Common myeloid progenitor, CD34-positive (primary cell): ENCODE data around the gene NLGN4X.
"Not testable (repeated sequence)": the region's sequence is repeated elsewhere in the genome, so short reads cannot be mapped to it uniquely, and the experiment has no call there.

Experiments used
- CTCF ChIA-PET: fragments of 350-600 bp; sonication (Branson Sonifier 250); formaldehyde crosslinking; loops from one replicate; lab custom pipeline; 2021; ENCODE audit warnings: antibody characterized with exemption; lab: Charles Lee
- POLR2A ChIA-PET: fragments of 350-600 bp; sonication (Branson Sonifier 250); formaldehyde crosslinking; loops from one replicate; lab custom pipeline; 2021; ENCODE audit warnings: antibody characterized with exemption; lab: Charles Lee
- DNase-seq, 3 donors: peaks; one replicate each; pipeline versions ENCODE4 v3.0.0 to v3.0.0-alpha.2; 2013
- H3K27ac ChIP-seq, 2 experiments: 1 replicate in 1 of 2; 2 replicates in 1 of 2; pipeline ENCODE4 v1.7.0; 2013; ENCODE audit warnings: inconsistent platforms in 2 of 2, low read length in 2 of 2, mild to moderate bottlenecking in 2 of 2, low read depth in 1 of 2, moderate library complexity in 1 of 2; ENCODE audit not compliant: severe bottlenecking in 2 of 2, insufficient read depth in 1 of 2, poor library complexity in 1 of 2
- H3K27me3 ChIP-seq, 5 experiments: replicated peaks in 2 of 5; 1 replicate in 3 of 5; 2 replicates in 2 of 5; pipeline versions ENCODE4 v1.6.1 to v1.7.0; 2013; ENCODE audit warnings: low read length in 4 of 5, mild to moderate bottlenecking in 2 of 5, moderate library complexity in 2 of 5, inconsistent platforms in 1 of 5; ENCODE audit not compliant: insufficient read depth in 5 of 5, control insufficient read depth in 4 of 5
- H3K36me3 ChIP-seq, 4 experiments: 1 replicate in 2 of 4; 2 replicates in 2 of 4; pipeline versions ENCODE4 v1.6.1 to v1.7.0; 2013; ENCODE audit warnings: low read length in 3 of 4, control low read depth in 1 of 4, mild to moderate bottlenecking in 1 of 4; ENCODE audit not compliant: control insufficient read depth in 4 of 4, insufficient read depth in 4 of 4
- H3K4me1 ChIP-seq, 4 experiments: 1 replicate in 3 of 4; 2 replicates in 1 of 4; pipeline versions ENCODE4 v1.6.1 to v1.7.1; 2013; ENCODE audit warnings: low read length in 3 of 4, mild to moderate bottlenecking in 3 of 4, control low read depth in 1 of 4, inconsistent platforms in 1 of 4, moderate library complexity in 1 of 4; ENCODE audit not compliant: control insufficient read depth in 4 of 4, insufficient read depth in 4 of 4; ENCODE audit errors: control extremely low read depth in 1 of 4
- H3K4me3 ChIP-seq, 7 experiments: 1 replicate in 4 of 7; 2 replicates in 3 of 7; pipeline versions ENCODE4 v1.5.1 to v1.7.0; 2013; ENCODE audit warnings: mild to moderate bottlenecking in 7 of 7, low read length in 6 of 7, moderate library complexity in 6 of 7, inconsistent platforms in 2 of 7, low read depth in 2 of 7, control low read depth in 1 of 7; ENCODE audit not compliant: insufficient read depth in 4 of 7, control insufficient read depth in 1 of 7; ENCODE audit errors: extremely low read depth in 1 of 7
- H3K9me3 ChIP-seq, 5 experiments: 1 replicate in 4 of 5; 2 replicates in 1 of 5; pipeline versions ENCODE4 v1.6.1 to v1.7.1; 2013; ENCODE audit warnings: low read length in 4 of 5, mild to moderate bottlenecking in 2 of 5, inconsistent platforms in 1 of 5, low read depth in 1 of 5, moderate library complexity in 1 of 5; ENCODE audit not compliant: control insufficient read depth in 4 of 5, insufficient read depth in 2 of 5; ENCODE audit errors: control extremely low read depth in 1 of 5
- WGBS: methylation state at CpG from one replicate; pipeline ENCODE4 v1.1.5; 2013; ENCODE audit not compliant: insufficient coverage; 5-methylcytosine and 5-hydroxymethylcytosine counted together

The NLGN4X gene

DNA sequence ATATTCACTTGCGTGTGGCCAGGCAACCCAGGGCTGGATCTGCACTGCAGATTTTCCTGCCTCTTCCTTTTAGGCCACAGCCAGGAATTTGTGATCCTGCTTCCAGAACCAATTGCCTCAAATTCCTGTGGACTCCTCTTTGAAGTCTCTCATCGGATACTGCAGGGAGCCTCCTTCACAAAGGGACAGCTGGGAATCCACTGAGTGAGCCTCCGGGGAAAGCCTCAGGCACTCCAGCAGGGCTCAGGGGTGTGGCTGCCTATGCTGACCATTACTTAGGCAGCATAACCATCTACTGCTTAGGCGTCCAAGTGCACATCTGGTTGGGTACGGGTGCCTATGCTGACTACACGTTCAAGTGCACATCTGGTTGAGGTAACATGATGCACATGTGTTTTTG is 321.5 kb downstream of the NLGN4X start:
- Histone ChIP-seq H3K4me3 (no peak overlapping the region), H3K27me3 (no peaks in the 10 kb centered on the region), H3K4me1 (no peaks in the 10 kb centered on the region), H3K36me3 (no peaks in the 10 kb centered on the region), H3K27ac (no peak overlapping the region), H3K9me3 (peaks cover 0 to 4% (median 0%) of the 10 kb centered on the region in 5 experiments)
- ChIA-PET CTCF (no interaction called here), POLR2A (no interaction called here)
- DNase-seq, result no peak
- WGBS, result 61% methylated on average over 5 of the region's 6 CpGs

GRCh38 chrX:5903586-5904190 is 325.0 kb downstream of the NLGN4X start:
- H3K4me1 ChIP-seq, H3K27me3 ChIP-seq, H3K36me3 ChIP-seq, H3K9me3 ChIP-seq, CTCF ChIA-PET, POLR2A ChIA-PET, H3K27ac ChIP-seq, H3K4me3 ChIP-seq, DNase-seq: not testable (repeated sequence)
- WGBS, result 82% methylated on average over 9 of the region's 18 CpGs

DNA sequence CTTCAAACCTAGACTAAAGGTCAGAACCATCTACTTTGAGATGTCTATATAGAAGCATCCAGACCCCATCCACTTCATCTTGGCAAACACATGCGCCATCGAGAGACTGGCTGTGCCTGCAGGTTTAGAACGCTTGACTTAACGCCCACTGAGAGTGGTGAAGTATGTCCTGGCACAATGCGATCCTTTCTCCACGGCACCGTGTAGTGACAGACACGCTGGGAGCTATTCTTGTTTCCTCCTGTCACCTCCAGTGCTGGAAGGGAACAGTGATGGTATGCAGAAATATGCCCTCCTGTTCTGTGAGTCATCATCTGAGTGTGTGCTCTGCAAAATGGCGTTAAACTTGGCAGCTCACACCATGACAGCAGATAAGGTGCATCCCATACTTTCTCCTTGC is 330.2 kb downstream of the NLGN4X start:
- 95% methylated on average over 6 of the region's 9 CpGs for WGBS
- H3K27me3 ChIP-seq, result no peaks in the 10 kb centered on the region

DNA sequence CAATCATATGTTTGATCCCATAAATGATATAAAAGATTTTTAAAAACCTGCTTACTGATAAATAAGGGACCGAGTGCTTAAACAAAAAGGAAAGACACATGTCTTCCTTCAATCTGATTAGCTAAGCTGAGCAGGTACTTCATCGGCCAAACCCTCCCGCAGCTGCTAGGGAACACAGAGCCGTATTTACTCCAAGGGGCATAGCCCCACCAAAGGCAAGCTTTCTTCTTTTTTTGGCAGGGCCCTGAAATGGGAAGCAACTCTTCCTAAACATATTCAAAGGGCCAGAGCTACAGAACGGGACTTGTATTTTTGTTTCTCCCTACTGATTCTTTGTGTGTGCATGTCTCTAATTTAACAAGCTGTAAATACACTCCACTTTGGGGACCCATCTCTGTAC is 337.3 kb downstream of the NLGN4X start:
- no peaks in the 10 kb centered on the region for H3K9me3 ChIP-seq
- H3K4me3 ChIP-seq, result no peak overlapping the region
- no peak for DNase-seq
- CTCF ChIA-PET, result no interaction called here
- no peaks in the 10 kb centered on the region for H3K27me3 ChIP-seq
- H3K27ac ChIP-seq, result no peak overlapping the region
- H3K4me1 ChIP-seq, result no peaks in the 10 kb centered on the region
- 95% methylated on average over 5 of the region's 5 CpGs for whole genome bisulfite sequencing
- POLR2A ChIA-PET, result no interaction called here
- H3K36me3 ChIP-seq, result no peaks in the 10 kb centered on the region

More for the DNA sequence above, 330.2 kb downstream of the NLGN4X start:
- H3K9me3 ChIP-seq, result no peaks in the 10 kb centered on the region
- H3K4me1 ChIP-seq, result no peaks in the 10 kb centered on the region
- H3K27ac ChIP-seq, result no peak overlapping the region
- H3K4me3 ChIP-seq, result no peak overlapping the region
- ChIA-PET POLR2A (no interaction called here), CTCF (no interaction called here)
- no peaks in the 10 kb centered on the region for H3K36me3 ChIP-seq
- DNase-seq, result no peak

DNA sequence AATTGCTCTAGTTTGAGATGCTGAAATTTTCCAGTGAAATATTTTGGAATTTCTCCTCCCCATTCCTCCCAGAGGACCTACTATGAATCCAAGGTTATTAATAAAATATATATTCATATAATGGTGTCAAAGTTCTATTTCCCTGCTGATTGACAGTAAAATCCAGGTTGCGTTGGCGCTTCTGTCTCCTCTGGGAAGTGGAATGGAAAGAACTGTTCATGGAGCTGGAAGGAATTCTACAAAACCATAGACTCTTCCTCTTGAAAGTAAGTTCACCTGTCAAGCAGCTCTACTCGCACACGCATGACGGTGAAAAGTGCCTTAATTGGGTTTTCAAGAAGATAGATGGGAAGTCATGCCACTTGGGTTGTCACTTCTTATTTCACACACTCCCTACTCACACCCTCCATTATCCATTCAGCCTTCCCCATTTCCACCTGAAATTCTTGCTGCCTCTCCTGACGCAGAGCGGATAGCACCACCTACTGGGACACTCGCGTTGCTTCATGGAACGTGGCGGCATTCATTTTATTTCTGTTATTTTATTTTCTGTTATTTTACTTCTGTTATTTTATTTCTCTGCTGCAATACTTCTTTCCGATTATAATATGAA is 351.6 kb downstream of the NLGN4X start:
- H3K4me3 ChIP-seq, result no peak overlapping the region
- no peaks in the 10 kb centered on the region for H3K36me3 ChIP-seq
- DNase-seq, result peak; percentile 11 to 52 (median 37)
- H3K27me3 ChIP-seq, result peaks cover 0 to 3% (median 0%) of the 10 kb centered on the region in 5 experiments
- ChIA-PET CTCF (interaction anchor here (1.0 kb wide), 1 partner anchor 194 kb away, joined by 3 read pairs; no protein-coding TSS in a partner anchor), POLR2A (no interaction called here)
- no peak overlapping the region for H3K27ac ChIP-seq
- WGBS, result 75% methylated on average over 4 of the region's 12 CpGs
- no peaks in the 10 kb centered on the region for H3K9me3 ChIP-seq
- no peaks in the 10 kb centered on the region for H3K4me1 ChIP-seq

DNA sequence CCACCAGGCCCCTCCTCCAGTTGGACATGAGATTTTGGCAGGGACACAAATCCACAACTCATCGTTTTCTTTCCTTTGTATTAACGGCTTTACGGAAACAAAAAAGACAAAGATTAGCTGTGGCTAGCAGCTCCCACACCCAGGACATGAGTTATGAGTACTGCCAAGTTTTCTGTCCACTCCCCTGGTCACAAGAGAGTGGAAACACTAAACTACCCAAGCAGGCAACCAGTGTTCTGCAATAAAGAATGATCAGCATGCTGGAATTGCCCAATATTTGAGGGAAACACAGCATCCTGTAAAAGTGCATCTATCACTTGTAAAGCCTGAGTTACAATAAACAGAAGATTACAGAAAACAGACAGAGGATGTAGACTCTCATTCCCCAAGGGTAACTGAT is 358.4 kb downstream of the NLGN4X start:
- no peaks in the 10 kb centered on the region for H3K36me3 ChIP-seq
- no peak for DNase-seq
- ChIA-PET POLR2A (no interaction called here), CTCF (no interaction called here)
- no peaks in the 10 kb centered on the region for H3K9me3 ChIP-seq
- no peak overlapping the region for H3K27ac ChIP-seq
- no peaks in the 10 kb centered on the region for H3K4me1 ChIP-seq
- no peak overlapping the region for H3K4me3 ChIP-seq
- H3K27me3 ChIP-seq, result peaks cover 0 to 3% (median 0%) of the 10 kb centered on the region in 5 experiments
- 100% methylated on average over 1 of the region's 3 CpGs for WGBS

DNA sequence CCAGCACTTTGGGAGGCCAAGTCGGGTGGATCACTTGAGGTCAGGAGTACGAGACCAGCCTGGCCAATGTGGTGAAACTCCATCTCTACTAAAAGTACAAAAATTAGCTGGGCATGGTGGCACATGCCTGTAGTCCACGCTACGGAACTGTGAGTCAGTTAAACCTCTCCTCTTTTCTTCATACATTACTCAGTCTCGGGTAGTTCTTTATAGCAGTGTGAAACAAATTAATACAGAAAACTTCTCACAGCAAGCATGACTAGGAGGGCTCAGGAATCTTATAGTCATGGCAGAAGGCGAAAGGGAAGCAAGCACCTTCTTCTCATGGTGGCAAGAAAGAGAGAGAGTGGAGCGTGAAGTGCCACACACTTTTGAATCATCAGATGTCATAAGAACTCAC is 358.9 kb downstream of the NLGN4X start:
- Histone ChIP-seq H3K27me3 (peaks cover 0 to 3% (median 0%) of the 10 kb centered on the region in 5 experiments), H3K9me3 (no peaks in the 10 kb centered on the region), H3K4me1 (no peaks in the 10 kb centered on the region), H3K27ac (no peak overlapping the region), H3K36me3 (no peaks in the 10 kb centered on the region), H3K4me3 (no peak overlapping the region)
- 97% methylated on average over 5 of the region's 7 CpGs for WGBS
- no peak for DNase-seq
- ChIA-PET CTCF (no interaction called here), POLR2A (no interaction called here)
